Effector CD4-positive, alpha-beta T cell (primary cell): ENCODE data around the gene EIF4G1.

Experiments
- DNase-seq: peaks from one replicate; pipeline ENCODE4 v3.0.0-alpha.2; 2020

Gene EIF4G1

DNA sequence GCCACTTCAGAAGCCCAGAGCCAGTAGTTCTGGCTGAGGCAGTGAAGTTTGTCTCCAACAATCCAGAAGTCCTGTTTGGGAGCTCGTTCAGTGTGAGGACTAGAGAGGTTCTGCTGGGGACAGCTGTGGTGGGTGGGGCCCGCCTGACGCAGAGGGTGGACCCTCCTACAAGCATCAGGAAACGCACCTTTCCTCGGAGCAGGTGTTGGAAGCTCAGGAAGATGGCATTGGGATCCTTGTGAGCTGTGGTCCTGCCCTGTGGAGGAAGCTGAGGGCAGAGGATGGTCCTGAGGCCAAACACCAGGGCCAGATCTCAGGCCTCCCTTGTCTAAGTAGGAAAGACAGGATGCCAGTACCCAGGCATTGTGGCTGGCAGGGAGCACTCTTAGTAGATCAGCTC is 58.5 kb downstream of the EIF4G1 start:
- DNase-seq = no peak

DNA sequence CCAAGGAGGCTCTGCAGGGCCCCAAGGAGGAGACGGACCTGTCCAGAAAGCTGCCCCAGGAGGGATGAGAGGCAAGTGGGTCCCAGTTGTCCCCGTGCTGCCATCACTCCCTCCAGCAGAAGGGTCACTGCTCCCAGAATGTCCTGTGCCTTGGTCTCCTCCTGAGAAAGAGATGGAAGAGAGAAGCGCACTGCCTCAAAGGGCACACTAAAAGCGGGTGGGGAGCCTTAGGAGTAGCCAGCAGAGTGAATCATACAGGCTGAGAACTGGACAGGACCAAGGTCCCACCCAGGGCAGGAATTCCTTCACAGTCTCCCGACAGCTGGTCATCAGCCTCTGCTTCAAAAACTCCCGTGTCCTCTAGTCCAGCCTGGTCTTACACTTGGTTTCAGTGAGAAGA is 59.0 kb downstream of the EIF4G1 start:
- DNase-seq = no peak

DNA sequence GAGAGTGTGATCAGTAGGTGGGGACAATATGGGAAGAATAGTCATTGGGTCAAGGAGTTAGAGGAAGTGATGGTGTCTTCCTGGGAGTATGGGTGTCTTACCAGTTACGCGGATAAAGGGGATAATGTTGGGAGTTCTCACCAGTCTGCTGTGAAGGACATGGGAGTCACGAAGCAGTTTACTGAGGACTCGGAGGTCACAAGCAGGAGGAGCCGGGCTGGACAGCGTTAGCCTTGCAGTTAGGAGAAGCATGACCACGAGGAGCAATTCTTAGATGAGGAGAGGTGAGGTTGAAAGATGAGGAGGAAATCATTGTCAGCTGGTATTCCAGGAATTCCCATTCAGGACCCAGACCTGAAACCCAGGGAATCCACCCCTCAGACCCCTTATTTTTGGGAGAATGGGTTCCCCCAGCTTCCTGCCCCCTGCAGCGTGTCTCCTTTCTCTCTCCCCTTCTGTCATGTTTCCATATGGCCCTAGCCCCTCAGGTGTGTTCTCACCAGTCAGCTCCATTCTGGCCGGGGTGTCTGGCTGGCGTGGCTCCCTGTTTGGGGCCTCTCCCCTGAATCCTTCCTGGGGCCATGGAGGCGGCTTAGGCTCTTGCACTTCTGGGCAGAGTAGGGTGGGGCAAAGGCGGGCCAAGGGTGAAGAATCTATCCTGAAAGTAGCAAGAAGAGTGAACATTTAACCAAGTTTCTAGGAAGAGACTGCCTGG is 61.5 kb downstream of the EIF4G1 start:
- no peak for DNase-seq

DNA sequence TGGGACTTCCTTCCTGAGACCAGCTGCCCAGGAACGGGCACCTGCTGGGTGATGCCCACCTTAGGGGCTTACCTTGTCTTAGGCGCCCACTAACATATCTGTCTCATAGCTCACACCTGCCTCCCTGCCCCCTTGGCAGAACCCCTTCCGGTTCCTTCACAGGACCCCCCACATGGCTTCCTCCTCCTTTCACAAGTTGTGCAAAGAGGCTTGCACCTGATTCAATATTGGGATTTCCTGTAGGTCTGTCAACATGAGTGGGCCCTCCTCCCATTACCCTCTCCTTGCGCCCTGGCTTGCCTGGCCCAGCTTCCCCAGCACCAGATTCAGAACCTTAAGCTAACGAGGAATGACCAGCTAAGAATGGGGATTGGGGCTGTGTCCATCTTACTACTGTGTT is 63.0 kb downstream of the EIF4G1 start:
- no peak for DNase-seq

DNA sequence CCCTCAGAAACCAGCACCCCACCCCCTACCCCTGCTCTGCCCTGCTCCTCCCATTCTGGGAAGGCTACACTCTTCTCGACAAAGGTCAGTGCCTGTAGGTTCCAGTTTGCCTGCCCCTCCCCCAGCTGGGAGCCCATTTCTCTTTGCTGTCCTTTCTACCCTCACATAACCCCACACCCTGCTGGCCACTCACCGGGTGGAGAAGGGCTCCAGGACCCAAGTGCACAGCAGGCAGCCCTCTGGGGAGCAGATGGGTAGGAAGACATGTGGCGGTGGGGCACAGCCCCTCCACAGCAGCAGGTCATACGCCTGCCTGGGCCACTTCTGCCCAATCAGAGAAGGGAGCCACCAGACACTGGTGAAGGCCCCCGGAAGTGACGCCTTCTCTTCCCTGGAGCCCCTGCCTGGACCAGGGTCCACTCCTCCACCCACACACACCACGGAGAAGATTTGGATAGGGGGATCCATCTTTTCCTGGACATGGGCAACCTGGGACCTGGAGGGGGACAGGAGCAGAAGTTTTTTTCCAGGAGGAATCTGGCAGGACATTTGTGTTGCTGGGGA is 63.6 kb downstream of the EIF4G1 start, which contains the start of gene THPO:
Gene THPO, minus strand, starts transcription at position 326 of the 564 bp plus-strand sequence. CDS start 1,948 bp downstream, outside the sequence.
- DNase-seq = no peak

DNA sequence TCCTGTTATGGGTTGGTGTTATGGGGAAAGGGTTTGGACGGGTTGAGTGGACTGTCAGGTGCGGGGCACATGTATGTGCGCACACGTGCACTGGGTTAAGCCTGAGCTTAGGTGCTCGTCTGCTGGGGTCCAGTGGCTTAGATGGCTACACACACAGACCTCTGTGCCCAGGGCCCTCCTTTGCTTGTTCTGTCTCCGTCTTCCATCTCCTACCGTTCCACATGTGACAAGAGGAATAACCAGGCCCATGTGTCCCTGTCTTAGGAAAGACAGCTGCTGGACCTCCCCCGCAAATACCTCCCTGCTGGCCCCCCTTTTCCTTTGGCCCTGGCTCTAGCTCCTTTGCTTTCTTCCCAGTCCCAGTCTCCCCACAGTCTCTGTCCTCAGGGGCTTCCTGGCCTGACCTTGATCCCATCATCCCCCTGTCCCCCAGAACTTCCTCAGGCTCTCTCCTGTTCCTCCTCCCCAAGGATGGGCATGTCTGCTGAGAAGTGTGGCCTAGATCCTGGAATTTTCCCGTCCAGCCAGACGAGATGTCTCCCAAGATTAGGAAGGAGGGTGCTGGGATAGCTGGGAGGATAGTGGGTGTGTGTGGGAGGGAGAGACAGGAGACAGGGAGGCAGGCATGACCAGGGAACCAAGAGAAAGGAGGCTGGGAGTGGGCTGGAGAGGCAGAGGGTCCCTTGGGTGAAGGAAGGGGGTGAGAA is 64.4 kb downstream of the EIF4G1 start:
- DNase-seq = no peak

DNA sequence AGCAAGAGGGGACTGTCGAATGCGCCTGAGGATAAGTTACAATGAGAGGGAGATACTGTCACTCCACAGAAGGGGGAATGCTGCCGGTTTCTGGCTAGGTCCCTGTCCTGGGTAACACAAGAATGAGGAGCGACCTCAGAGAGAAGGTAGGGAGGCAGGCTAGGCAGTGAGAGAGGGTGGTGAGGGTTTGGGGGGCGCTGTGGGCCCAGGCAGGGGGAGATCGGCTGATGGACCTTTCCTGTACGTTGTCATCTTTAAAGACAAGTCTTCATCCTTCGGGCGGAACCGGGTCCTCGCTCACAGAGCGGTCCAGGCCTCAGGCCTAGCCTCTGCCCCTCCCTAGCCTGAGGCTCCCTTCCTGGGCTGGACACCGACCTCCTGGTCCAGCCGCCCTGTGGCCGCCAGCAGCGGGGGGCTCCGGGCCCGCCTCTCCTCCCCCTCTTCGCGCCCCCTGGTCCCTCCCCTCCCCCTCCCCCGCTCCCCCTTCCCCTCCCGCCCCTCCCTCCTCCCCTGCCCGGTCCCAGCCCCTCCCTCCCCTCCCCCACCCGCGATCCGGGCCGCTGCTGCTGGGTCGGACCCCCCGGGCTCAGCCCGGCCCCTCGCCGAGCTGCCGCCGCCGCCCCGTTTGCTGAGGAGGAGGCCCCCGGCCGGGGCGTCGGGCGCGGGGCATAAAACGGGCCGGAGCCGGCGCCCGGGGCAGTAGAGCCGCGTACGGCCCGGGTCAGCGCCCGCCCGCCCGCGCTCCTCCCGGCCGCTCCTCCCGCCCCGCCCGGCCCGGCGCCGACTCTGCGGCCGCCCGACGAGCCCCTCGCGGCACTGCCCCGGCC is 65.2 kb downstream of the EIF4G1 start, which contains the start of gene CHRD:
Gene CHRD, plus strand, starts transcription at position 697 of the 827 bp plus-strand sequence. CDS start 265 bp downstream, outside the sequence.
- no peak for DNase-seq

DNA sequence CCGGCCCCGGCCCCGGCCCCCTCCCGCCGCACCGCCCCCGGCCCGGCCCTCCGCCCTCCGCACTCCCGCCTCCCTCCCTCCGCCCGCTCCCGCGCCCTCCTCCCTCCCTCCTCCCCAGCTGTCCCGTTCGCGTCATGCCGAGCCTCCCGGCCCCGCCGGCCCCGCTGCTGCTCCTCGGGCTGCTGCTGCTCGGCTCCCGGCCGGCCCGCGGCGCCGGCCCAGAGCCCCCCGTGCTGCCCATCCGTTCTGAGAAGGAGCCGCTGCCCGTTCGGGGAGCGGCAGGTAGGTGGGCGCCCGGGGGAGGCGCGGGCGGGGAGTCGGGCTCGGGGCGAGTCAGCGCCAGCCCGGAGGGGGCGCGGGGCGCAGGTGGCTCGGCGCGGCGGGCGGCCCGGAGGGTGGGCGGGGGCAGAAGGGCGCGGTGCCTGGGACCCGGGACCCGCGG is 65.8 kb downstream of the EIF4G1 start:
- no peak for DNase-seq

DNA sequence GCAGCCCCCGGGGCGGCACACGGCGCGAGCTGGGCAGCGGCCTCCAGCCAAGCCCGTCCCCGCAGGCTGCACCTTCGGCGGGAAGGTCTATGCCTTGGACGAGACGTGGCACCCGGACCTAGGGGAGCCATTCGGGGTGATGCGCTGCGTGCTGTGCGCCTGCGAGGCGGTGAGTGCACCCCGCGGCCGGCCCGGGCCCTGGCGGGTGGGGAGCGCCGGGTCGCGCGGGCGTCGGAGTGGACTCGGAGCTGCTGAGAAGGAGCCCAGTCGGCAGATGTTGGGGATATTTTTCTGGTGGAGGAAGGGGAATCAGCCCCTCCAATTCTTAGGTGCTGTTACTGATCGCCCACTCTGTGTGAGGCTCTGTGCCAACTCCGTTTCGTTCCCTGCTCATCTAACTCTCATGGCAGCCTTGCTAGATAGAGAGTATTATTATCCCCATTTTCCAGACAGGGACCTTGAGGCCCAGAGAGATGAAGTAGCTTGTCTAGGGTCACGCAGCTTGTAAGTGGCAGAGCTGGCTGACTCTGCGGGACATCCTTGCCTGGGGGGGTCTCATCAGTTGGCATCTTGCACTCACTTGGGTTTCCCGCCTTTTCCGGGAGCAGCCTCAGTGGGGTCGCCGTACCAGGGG is 66.3 kb downstream of the EIF4G1 start:
- DNase-seq = no peak

DNA sequence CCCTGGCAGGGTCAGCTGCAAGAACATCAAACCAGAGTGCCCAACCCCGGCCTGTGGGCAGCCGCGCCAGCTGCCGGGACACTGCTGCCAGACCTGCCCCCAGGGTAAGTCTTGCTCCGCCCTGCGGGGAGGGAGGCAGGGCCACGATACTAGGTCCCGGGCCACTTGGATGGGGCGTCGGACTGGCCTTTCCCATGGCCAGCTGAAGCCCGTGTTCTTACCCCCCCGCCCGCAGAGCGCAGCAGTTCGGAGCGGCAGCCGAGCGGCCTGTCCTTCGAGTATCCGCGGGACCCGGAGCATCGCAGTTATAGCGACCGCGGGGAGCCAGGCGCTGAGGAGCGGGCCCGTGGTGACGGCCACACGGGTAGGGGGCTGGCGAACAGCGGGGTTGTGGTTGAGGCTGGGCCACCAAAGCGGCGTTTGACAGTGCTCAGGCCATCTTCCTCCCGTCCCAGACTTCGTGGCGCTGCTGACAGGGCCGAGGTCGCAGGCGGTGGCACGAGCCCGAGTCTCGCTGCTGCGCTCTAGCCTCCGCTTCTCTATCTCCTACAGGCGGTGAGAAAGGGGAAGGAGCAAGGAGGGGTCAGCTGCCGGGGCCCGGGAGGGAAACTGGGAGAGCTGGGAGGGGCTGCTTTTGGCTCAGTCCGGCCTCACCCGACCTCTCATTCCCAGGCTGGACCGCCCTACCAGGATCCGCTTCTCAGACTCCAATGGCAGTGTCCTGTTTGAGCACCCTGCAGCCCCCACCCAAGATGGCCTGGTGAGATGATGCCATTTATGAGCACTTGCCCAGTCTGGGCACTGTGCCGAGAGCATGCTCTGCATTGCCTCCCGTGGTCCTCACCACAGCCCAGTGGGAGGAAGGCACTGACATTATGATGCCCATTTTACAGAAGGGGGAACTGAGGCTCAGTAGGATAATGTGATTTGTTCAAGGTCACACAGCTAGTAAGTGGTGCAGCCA is 67.1 kb downstream of the EIF4G1 start:
- no peak for DNase-seq

DNA sequence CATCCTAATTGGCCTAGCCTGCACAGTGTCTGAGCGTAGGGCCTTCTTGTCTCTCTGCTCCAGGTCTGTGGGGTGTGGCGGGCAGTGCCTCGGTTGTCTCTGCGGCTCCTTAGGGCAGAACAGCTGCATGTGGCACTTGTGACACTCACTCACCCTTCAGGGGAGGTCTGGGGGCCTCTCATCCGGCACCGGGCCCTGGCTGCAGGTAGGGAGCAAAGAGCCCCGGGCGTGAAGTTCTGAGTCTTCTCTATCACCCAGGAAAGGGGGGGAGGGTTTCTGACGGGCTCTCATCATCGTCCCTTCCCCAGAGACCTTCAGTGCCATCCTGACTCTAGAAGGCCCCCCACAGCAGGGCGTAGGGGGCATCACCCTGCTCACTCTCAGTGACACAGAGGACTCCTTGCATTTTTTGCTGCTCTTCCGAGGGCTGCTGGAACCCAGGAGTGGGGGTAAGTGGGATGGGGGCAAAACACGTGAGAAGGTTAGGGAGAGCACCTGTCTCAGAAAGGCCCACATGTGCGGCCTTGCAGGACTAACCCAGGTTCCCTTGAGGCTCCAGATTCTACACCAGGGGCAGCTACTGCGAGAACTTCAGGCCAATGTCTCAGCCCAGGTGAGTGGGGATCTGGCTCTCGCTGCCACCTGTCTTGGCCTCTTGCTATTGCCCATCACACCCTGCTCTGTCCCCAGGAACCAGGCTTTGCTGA is 68.1 kb downstream of the EIF4G1 start:
- no peak for DNase-seq

DNA sequence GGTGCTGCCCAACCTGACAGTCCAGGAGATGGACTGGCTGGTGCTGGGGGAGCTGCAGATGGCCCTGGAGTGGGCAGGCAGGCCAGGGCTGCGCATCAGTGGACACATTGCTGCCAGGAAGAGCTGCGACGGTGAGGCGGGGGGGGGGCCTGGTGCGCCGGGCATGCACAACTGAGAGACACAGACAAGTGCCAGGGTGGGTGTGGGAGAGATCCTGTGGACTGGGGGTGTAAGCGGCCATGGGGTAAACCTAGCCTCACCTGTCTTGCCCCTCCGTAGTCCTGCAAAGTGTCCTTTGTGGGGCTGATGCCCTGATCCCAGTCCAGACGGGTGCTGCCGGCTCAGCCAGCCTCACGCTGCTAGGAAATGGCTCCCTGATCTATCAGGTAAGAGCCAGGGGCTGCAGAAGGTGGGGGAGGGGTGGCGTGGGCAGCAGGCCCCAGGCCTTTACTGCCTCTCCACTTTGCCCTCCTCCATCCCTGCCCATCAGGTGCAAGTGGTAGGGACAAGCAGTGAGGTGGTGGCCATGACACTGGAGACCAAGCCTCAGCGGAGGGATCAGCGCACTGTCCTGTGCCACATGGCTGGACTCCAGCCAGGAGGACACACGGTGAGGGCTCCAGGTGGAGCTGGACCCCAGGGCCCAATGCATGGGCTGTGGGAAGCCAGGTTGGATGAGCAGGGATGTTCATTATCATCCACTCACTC is 68.8 kb downstream of the EIF4G1 start:
- DNase-seq = no peak

DNA sequence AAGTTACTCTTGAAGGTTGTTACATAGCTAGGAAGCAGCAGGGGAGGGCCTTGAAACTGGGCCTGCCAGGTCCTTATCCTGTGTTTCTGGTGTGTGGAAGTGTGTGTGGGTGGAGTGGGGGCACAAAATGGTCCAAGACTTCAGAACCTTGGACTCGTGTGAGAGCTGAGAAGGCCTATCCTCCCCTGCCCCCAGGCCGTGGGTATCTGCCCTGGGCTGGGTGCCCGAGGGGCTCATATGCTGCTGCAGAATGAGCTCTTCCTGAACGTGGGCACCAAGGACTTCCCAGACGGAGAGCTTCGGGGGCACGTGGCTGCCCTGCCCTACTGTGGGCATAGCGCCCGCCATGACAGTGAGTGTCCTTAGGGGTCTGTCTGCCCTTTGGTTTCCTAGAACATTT is 69.9 kb downstream of the EIF4G1 start:
- no peak for DNase-seq
